Muscle of leg (tissue), 11 donors: Measurements from ENCODE around the gene PCDHGA2. TPM values are rescaled to one million over a fixed set of nuclear protein-coding genes. Genes with fewer than 3 reads are reported as not detected.
"Not testable (repeated sequence)": the region's sequence is repeated elsewhere in the genome, so short reads cannot be mapped to it uniquely, and the experiment has no call there.

Experiments
- DNase-seq: peaks from one replicate; pipeline ENCODE4 v3.0.0; 2013
- H3K27ac ChIP-seq: one replicate; pipeline ENCODE4 v1.5.1; 2013; ENCODE audit warnings: mild to moderate bottlenecking, low read length, control low read depth
- H3K27me3 ChIP-seq: one replicate; pipeline ENCODE4 v1.6.1; 2013; ENCODE audit warnings: low read length; ENCODE audit not compliant: control insufficient read depth, insufficient read depth
- H3K36me3 ChIP-seq: one replicate; pipeline ENCODE4 v1.6.1; 2013; ENCODE audit warnings: low read length; ENCODE audit not compliant: control insufficient read depth, insufficient read depth
- H3K4me1 ChIP-seq: one replicate; pipeline ENCODE4 v1.6.1; 2013; ENCODE audit warnings: low read length; ENCODE audit not compliant: control insufficient read depth, insufficient read depth
- H3K4me3 ChIP-seq: one replicate; pipeline ENCODE4 v1.5.1; 2013; ENCODE audit warnings: low read length, control low read depth
- H3K9me3 ChIP-seq: replicated peaks from 2 replicates; pipeline ENCODE4 v1.6.1; 2013; ENCODE audit warnings: low read depth, low read length; ENCODE audit not compliant: control insufficient read depth
- WGBS: methylation state at CpG from one replicate; pipeline ENCODE4 v1.1.5; 2013; ENCODE audit warnings: missing lambda C conversion rate; ENCODE audit not compliant: insufficient coverage; 5-methylcytosine and 5-hydroxymethylcytosine counted together
- polyA plus RNA-seq, 8 donors: library from polyadenylated mRNA; unstranded; fragments of 120-200 nt; gene quantifications; one replicate each; pipeline versions ENCODE4 v1.2.1 to v1.2.3, GENCODE V29; 2013; ENCODE audit warnings: inconsistent platforms in 1 of 8, low replicate concordance in 1 of 8; ENCODE audit not compliant: insufficient read length in 8 of 8, insufficient read depth in 1 of 8
- total RNA-seq: library from RNA; stranded (reverse); fragments of 120-200 nt; gene quantifications from one replicate; pipeline ENCODE4 v1.2.4, GENCODE V29; 2013

The PCDHGA2 gene
- total and polyA plus RNA-seq, 9 donors: 1.6 to 2.8 (median 2.0) TPM

GRCh38 chr5:141322261-141322660 is 16.3 kb upstream of the PCDHGA2 start:
- no CpG with 5 or more reads among the region's 3 CpGs for WGBS
- H3K4me1 ChIP-seq: peaks cover 5% of the 10 kb centered on the region

GRCh38 chr5:141326088-141326854 is 12.3 kb upstream of the PCDHGA2 start:
- peak; percentile 51 for DNase-seq
- Histone ChIP-seq H3K4me3 (peak overlapping the region; percentile 6), H3K4me1 (peaks cover under 1% of the 10 kb centered on the region), H3K27me3 (peaks cover 3% of the 10 kb centered on the region), H3K27ac (no peak overlapping the region), H3K36me3 (no peaks in the 10 kb centered on the region), H3K9me3 (peaks cover 35% of the 10 kb centered on the region)
- 8% methylated on average over 17 of the region's 27 CpGs for WGBS

More at GRCh38 chr5:141322261-141322660, 16.3 kb upstream of the PCDHGA2 start:
- H3K27ac ChIP-seq: no peak overlapping the region
- no peak for DNase-seq
- H3K4me3 ChIP-seq: no peak overlapping the region
- H3K36me3 ChIP-seq: peaks cover 14% of the 10 kb centered on the region
- no peaks in the 10 kb centered on the region for H3K27me3 ChIP-seq
- H3K9me3 ChIP-seq: peaks cover 40% of the 10 kb centered on the region

GRCh38 chr5:141328231-141328630 is 10.3 kb upstream of the PCDHGA2 start:
- WGBS: 81% methylated on average over 8 of the region's 8 CpGs
- H3K9me3 ChIP-seq: peaks cover 43% of the 10 kb centered on the region

GRCh38 chr5:141330299-141331080 is 8.1 kb upstream of the PCDHGA2 start, which contains the start of gene PCDHGA1:
TSS of gene PCDHGA1 (plus strand) at chr5:141330514.
- no peak within 1 kb of the TSS for H3K4me3 ChIP-seq
- peaks cover 47% of the 10 kb centered on the region for H3K9me3 ChIP-seq

More at GRCh38 chr5:141328231-141328630, 10.3 kb upstream of the PCDHGA2 start:
- H3K27me3 ChIP-seq: peaks cover 3% of the 10 kb centered on the region
- no peak overlapping the region for H3K4me3 ChIP-seq
- no peak for DNase-seq
- no peak overlapping the region for H3K27ac ChIP-seq
- no peaks in the 10 kb centered on the region for H3K36me3 ChIP-seq
- H3K4me1 ChIP-seq: no peaks in the 10 kb centered on the region

GRCh38 chr5:141332571-141332970 is 6.0 kb upstream of the PCDHGA2 start:
- H3K36me3 ChIP-seq, H3K27ac ChIP-seq, DNase-seq, H3K4me1 ChIP-seq, H3K27me3 ChIP-seq, H3K4me3 ChIP-seq: not testable (repeated sequence)
- WGBS: 52% methylated on average over 27 of the region's 39 CpGs
- peaks cover 40% of the 10 kb centered on the region for H3K9me3 ChIP-seq

More at GRCh38 chr5:141330299-141331080, 8.1 kb upstream of the PCDHGA2 start, which contains the start of gene PCDHGA1:
- Histone ChIP-seq H3K27ac (no peak within 1 kb of the TSS), H3K27me3 (peaks cover 3% of the 10 kb centered on the region), H3K36me3 (no peaks in the 10 kb centered on the region), H3K4me1 (no peaks in the 10 kb centered on the region)
- 26% methylated on average over 10 of the region's 21 CpGs for WGBS
- peak; percentile 2 for DNase-seq

GRCh38 chr5:141340781-141341354 is 2.3 kb downstream of the PCDHGA2 start:
- H3K4me3 ChIP-seq, H3K4me1 ChIP-seq, H3K27ac ChIP-seq, H3K27me3 ChIP-seq, H3K36me3 ChIP-seq, DNase-seq: not testable (repeated sequence)
- WGBS: 82% methylated on average over 25 of the region's 45 CpGs
- peaks cover 55% of the 10 kb centered on the region for H3K9me3 ChIP-seq

GRCh38 chr5:141342773-141343172 is 4.2 kb downstream of the PCDHGA2 start:
- H3K27me3 ChIP-seq: peaks cover 8% of the 10 kb centered on the region
- no peak overlapping the region for H3K27ac ChIP-seq
- no peak for DNase-seq
- no peaks in the 10 kb centered on the region for H3K36me3 ChIP-seq
- H3K4me1 ChIP-seq: no peaks in the 10 kb centered on the region
- peaks cover 59% of the 10 kb centered on the region for H3K9me3 ChIP-seq
- WGBS: no CpG with 5 or more reads among the region's 1 CpG
- H3K4me3 ChIP-seq: no peak overlapping the region

- H3K4me1 ChIP-seq: no peaks in the 10 kb centered on the region
- H3K36me3 ChIP-seq: no peaks in the 10 kb centered on the region
- peaks cover 8% of the 10 kb centered on the region for H3K27me3 ChIP-seq
- peaks cover 58% of the 10 kb centered on the region for H3K9me3 ChIP-seq
- H3K27ac ChIP-seq: no peak within 1 kb of the TSS
- peak; percentile 18 for DNase-seq
- WGBS: 4% methylated on average over 4 of the region's 9 CpGs
- no peak within 1 kb of the TSS for H3K4me3 ChIP-seq
These were observed 4.8 kb downstream of the PCDHGA2 start, which contains the start of gene PCDHGA3 for GRCh38 chr5:141343242-141343952. TSS of gene PCDHGA3 (plus strand) at chr5:141343829. CDS start at chr5:141344034, 205 bp downstream.

- no peaks in the 10 kb centered on the region for H3K4me1 ChIP-seq
- no peaks in the 10 kb centered on the region for H3K36me3 ChIP-seq
- no peak overlapping the region for H3K4me3 ChIP-seq
- no peak overlapping the region for H3K27ac ChIP-seq
- no peak for DNase-seq
- H3K9me3 ChIP-seq: peaks cover 56% of the 10 kb centered on the region
- H3K27me3 ChIP-seq: peaks cover 3% of the 10 kb centered on the region
- 25% methylated on average over 29 of the region's 31 CpGs for WGBS
These were observed 5.4 kb downstream of the PCDHGA2 start for GRCh38 chr5:141343953-141344463.
